SK-N-SH (cell line): ENCODE data around the gene APOL6. TPM values are rescaled to one million over a fixed set of nuclear protein-coding genes. Genes with fewer than 3 reads are reported as not detected.

ENCODE experiments used
- CTCF ChIA-PET: fragments of 300-600, 350-600 bp; formaldehyde crosslinking; extraction: SDS; loops from one replicate; lab custom pipeline; 2021; lab: Yijun Ruan, JAX
- POLR2A ChIA-PET: fragments of 350-600 bp; sonication (Branson Sonifier 250); formaldehyde crosslinking; extraction: SDS; loops from one replicate; lab custom pipeline; 2020; ENCODE audit warnings: antibody characterized with exemption, inconsistent platforms; lab: Yijun Ruan, JAX
- DNase-seq: peaks from one replicate; pipeline ENCODE4 v3.0.0; 2012
- H2AFZ ChIP-seq: fragments of 200-600 bp; sonication (generic); 2 replicates; pipeline ENCODE4 v1.8.1; 2016; ENCODE audit warnings: antibody characterized with exemption, mild to moderate bottlenecking, low read depth
- H3F3A ChIP-seq: fragments of 200-600 bp; sonication (generic); replicated peaks from 2 replicates; pipeline ENCODE3; 2016; ENCODE audit warnings: antibody characterized with exemption, mild to moderate bottlenecking; ENCODE audit not compliant: insufficient read depth
- H3K27ac ChIP-seq, 2 experiments: fragments of 200-500 bp in 1 of 2; fragments of 200-600 bp in 1 of 2; sonication (Bioruptor generic) in 1 of 2; sonication (generic), shearing (Covaris generic) in 1 of 2; 2 replicates each; pipeline versions ENCODE4 v1.5.1 to v1.6.1; 2014 to 2016; ENCODE audit warnings: low read depth in 2 of 2, inconsistent platforms in 1 of 2, low read length in 1 of 2, mild to moderate bottlenecking in 1 of 2, mixed read lengths in 1 of 2
- H3K27me3 ChIP-seq: fragments of 200-600 bp; sonication (generic), shearing (Covaris generic); 2 replicates; pipeline ENCODE4 v1.6.1; 2016; ENCODE audit warnings: mixed run types; ENCODE audit not compliant: insufficient read depth
- H3K36me3 ChIP-seq, 2 experiments: fragments of 200-500 bp in 1 of 2; fragments of 200-600 bp in 1 of 2; sonication (Bioruptor generic) in 1 of 2; sonication (generic) in 1 of 2; replicated peaks in 1 of 2; 2 replicates each; pipeline versions ENCODE3 to v1.5.1; 2014 to 2016; ENCODE audit warnings: low read length in 1 of 2, mild to moderate bottlenecking in 1 of 2; ENCODE audit not compliant: insufficient read depth in 2 of 2, control insufficient read depth in 1 of 2
- H3K4me1 ChIP-seq, 2 experiments: fragments of 200-500 bp in 1 of 2; fragments of 200-600 bp in 1 of 2; sonication (Bioruptor generic) in 1 of 2; sonication (generic), shearing (Covaris generic) in 1 of 2; 2 replicates each; pipeline versions ENCODE4 v1.5.1 to v1.6.1; 2014 to 2016; ENCODE audit warnings: low read depth in 1 of 2, low read length in 1 of 2, mixed run types in 1 of 2; ENCODE audit not compliant: insufficient read depth in 2 of 2, control insufficient read depth in 1 of 2
- H3K4me2 ChIP-seq: fragments of 200-600 bp; sonication (generic), shearing (Covaris generic); 2 replicates; pipeline ENCODE4 v1.6.1; 2017; ENCODE audit warnings: mixed run types
- H3K4me3 ChIP-seq, 2 experiments: fragments of 200-500 bp in 1 of 2; fragments of 200-600 bp in 1 of 2; sonication (Bioruptor generic) in 1 of 2; sonication (generic), shearing (Covaris generic) in 1 of 2; 2 replicates each; pipeline versions ENCODE4 v1.5.1 to v1.8.1; 2014 to 2016; ENCODE audit warnings: low read depth in 2 of 2, inconsistent platforms in 1 of 2, low read length in 1 of 2, mild to moderate bottlenecking in 1 of 2, mixed read lengths in 1 of 2, moderate library complexity in 1 of 2
- H3K79me2 ChIP-seq: fragments of 200-600 bp; sonication (generic); 2 replicates; pipeline ENCODE4 v1.8.1; 2017; ENCODE audit warnings: mild to moderate bottlenecking; ENCODE audit not compliant: insufficient read depth
- H3K9ac ChIP-seq: fragments of 200-600 bp; sonication (generic); 2 replicates; pipeline ENCODE4 v1.6.1; 2017; ENCODE audit warnings: mixed run types
- H3K9me2 ChIP-seq: fragments of 200-600 bp; sonication (generic); 2 replicates; pipeline ENCODE4 v1.6.1; 2017; ENCODE audit warnings: mixed run types
- H3K9me3 ChIP-seq: fragments of 200-600 bp; sonication (generic); 2 replicates; pipeline ENCODE4 v1.6.1; 2017; ENCODE audit warnings: mixed run types, mild to moderate bottlenecking, moderate library complexity
- H4K20me1 ChIP-seq: fragments of 200-600 bp; sonication (generic); 2 replicates; pipeline ENCODE4 v1.6.1; 2017; ENCODE audit warnings: mild to moderate bottlenecking, mixed run types; ENCODE audit not compliant: insufficient read depth
- EP300 ChIP-seq, 2 experiments: IDR thresholded peaks; 2 replicates each; pipeline versions ENCODE4 v1.4.0 to v1.6.1; 2012; ENCODE audit warnings: borderline replicate concordance in 1 of 2, low read depth in 1 of 2, low read length in 1 of 2
- GABPA ChIP-seq: IDR thresholded peaks from 2 replicates; pipeline ENCODE4 v1.4.0; 2012; ENCODE audit warnings: low read depth, mild to moderate bottlenecking
- GATA2 ChIP-seq: sonication (generic); formaldehyde crosslinking; IDR thresholded peaks from 2 replicates; pipeline ENCODE4 v1.5.0; 2020; ENCODE audit warnings: mild to moderate bottlenecking, missing genetic modification reagents
- IRF3 ChIP-seq: fragments of 150-350 bp; IDR thresholded peaks from 2 replicates; pipeline ENCODE4 v1.6.1; 2016; ENCODE audit warnings: mild to moderate bottlenecking, low read depth, low read length
- NFIC ChIP-seq: IDR thresholded peaks from 2 replicates; pipeline ENCODE4 v1.4.0; 2012; ENCODE audit warnings: borderline replicate concordance
- NRF1 ChIP-seq: IDR thresholded peaks from 2 replicates; pipeline ENCODE4 v1.6.1; 2012; ENCODE audit warnings: low read depth, mild to moderate bottlenecking, low read length
- POLR2AphosphoS5 ChIP-seq: IDR thresholded peaks from 2 replicates; pipeline ENCODE4 v1.6.1; 2012; ENCODE audit warnings: low read depth, low read length
- RCOR1 ChIP-seq: fragments of 150-350 bp; IDR thresholded peaks from 2 replicates; pipeline ENCODE4 v1.6.1; 2017; ENCODE audit warnings: antibody characterized with exemption, low read length
- TCF12 ChIP-seq: IDR thresholded peaks from 2 replicates; pipeline ENCODE4 v1.4.0; 2012
- USF1 ChIP-seq: IDR thresholded peaks from 2 replicates; pipeline ENCODE4 v1.4.0; 2012; ENCODE audit warnings: low read depth, borderline replicate concordance
- ZBTB33 ChIP-seq: IDR thresholded peaks from 2 replicates; pipeline ENCODE4 v1.4.0; 2012; ENCODE audit warnings: low read depth, borderline replicate concordance
- WGBS: methylation state at CpG from one replicate; pipeline ENCODE4 v1.1.6; 2017; ENCODE audit warnings: low lambda C conversion rate; 5-methylcytosine and 5-hydroxymethylcytosine counted together
- polyA plus RNA-seq, 3 experiments: library from polyadenylated mRNA; depleted of rRNA; stranded (reverse); fragments of >200 nt; gene quantifications; 2 replicates each; pipeline ENCODE4 v1.2.3, GENCODE V29; 2012

Gene APOL6
- polyA plus RNA-seq, 1 of the 3 experiments (the other 2 are of a cell fraction) = 0.90 TPM

GRCh38 chr22:35651085-35651484 is 2.8 kb downstream of the APOL6 start:
- Histone ChIP-seq H3F3A (no peaks in the 10 kb centered on the region), H3K4me1 (peaks cover 9 to 17% of the 10 kb centered on the region in 2 experiments; a peak in 3 of 4 replicates), H3K9me2 (no peaks in the 10 kb centered on the region), H3K9me3 (no peaks in the 10 kb centered on the region), H3K79me2 (no peaks in the 10 kb centered on the region), H3K9ac (no peak overlapping the region), H3K4me3 (no peak overlapping the region), H3K27me3 (no peaks in the 10 kb centered on the region), H4K20me1 (no peaks in the 10 kb centered on the region), H2AFZ (no peak overlapping the region), H3K36me3 (no peaks in the 10 kb centered on the region), H3K27ac (no peak overlapping the region), H3K4me2 (no peak overlapping the region)
- WGBS = 89% methylated on average over 7 of the region's 7 CpGs
- TF ChIP-seq POLR2AphosphoS5 (no peak), NRF1 (no peak), ZBTB33 (no peak), USF1 (no peak), GATA2 (CRISPR knock-in tag) (no peak), RCOR1 (no peak), EP300 (IDR thresholded peaks at IDR 0.05; ENCODE audit: borderline replicate concordance in 1 of 2, low read depth in 1 of 2, low read length in 1 of 2) (no peak)
- ChIA-PET POLR2A (no interaction called here), CTCF (no interaction called here)
- DNase-seq = no peak

GRCh38 chr22:35653824-35654223 is 5.6 kb downstream of the APOL6 start:
- no peak for DNase-seq
- no peaks in the 10 kb centered on the region for H3K9me3 ChIP-seq
- CTCF ChIA-PET = no interaction called here
- H2AFZ ChIP-seq = no peak overlapping the region
- no peak overlapping the region for H3K4me3 ChIP-seq
- H3K27me3 ChIP-seq = no peaks in the 10 kb centered on the region
- TF ChIP-seq IRF3 (no peak), TCF12 (no peak), NFIC (no peak), GABPA (no peak)
- TF ChIP-seq, all 33 proteins: peak for 0
- H4K20me1 ChIP-seq = no peaks in the 10 kb centered on the region
- 73% methylated on average over 1 of the region's 1 CpG for WGBS
- H3K9ac ChIP-seq = no peak overlapping the region
- H3F3A ChIP-seq = no peaks in the 10 kb centered on the region
- POLR2A ChIA-PET = no interaction called here
- H3K79me2 ChIP-seq = no peaks in the 10 kb centered on the region
- no peaks in the 10 kb centered on the region for H3K9me2 ChIP-seq
- no peaks in the 10 kb centered on the region for H3K36me3 ChIP-seq
- peaks cover 2 to 12% of the 10 kb centered on the region in 2 experiments; a peak in 3 of 4 replicates for H3K4me1 ChIP-seq
- no peak overlapping the region for H3K4me2 ChIP-seq
- no peak overlapping the region for H3K27ac ChIP-seq
